ENCODE results near the gene PLCB1.

The PLCB1 gene

DNA sequence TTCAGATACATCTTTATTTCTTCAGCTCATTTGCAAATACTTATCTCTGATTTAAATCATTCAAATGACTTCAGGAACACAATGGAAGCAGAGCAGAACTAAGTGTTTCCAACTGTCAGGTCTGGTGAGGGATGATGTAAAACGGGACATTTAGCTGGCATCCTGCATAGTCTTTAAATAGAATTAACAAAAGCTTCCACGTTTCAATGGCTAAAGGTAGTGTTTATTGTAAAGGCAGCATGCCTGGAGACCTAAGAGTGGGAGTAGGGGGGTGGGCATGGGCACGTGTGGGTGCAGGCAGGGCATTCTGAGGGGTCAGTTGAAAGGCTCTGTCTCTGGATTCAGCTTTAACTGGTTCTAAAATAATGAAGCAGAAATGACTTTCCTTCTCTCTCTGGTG lies 174.9 kb downstream of the PLCB1 start:
- H3K9me2 ChIP-seq (replicated peaks; ENCODE audit: low read depth, low read length): no peaks in the 10 kb centered on the region
- H3K79me2 ChIP-seq (ENCODE audit: insufficient read depth, low read length): peaks cover 12% of the 10 kb centered on the region
- no peak overlapping the region for H3K9ac ChIP-seq (ENCODE audit: low read depth, low read length, poor library complexity, severe bottlenecking)
- no peak overlapping the region for H2AFZ ChIP-seq (ENCODE audit: low read length)
- H3K4me3 ChIP-seq (ENCODE audit: low read length, poor library complexity, severe bottlenecking): no peak overlapping the region
- H4K20me1 ChIP-seq (ENCODE audit: insufficient read depth, low read length, poor library complexity, severe bottlenecking): peaks cover 2% of the 10 kb centered on the region
- no peak for TF ChIP-seq CTCF (conservative IDR thresholded peaks at IDR 0.05; ENCODE audit: low read length)
- TF ChIP-seq EZH2phosphoT487 (IDR thresholded peaks at IDR 0.05; ENCODE audit: borderline replicate concordance): no peak
- no peaks in the 10 kb centered on the region for H3K27me3 ChIP-seq (ENCODE audit: insufficient read depth, low read length, poor library complexity, severe bottlenecking)
- H3K4me1 ChIP-seq (ENCODE audit: insufficient read depth, low read length, poor library complexity, severe bottlenecking): peaks cover 7% of the 10 kb centered on the region
- no peaks in the 10 kb centered on the region for H3K9me3 ChIP-seq (ENCODE audit: insufficient read depth, low read depth, low read length)
- H3K36me3 ChIP-seq (ENCODE audit: insufficient read depth, low read length): no peaks in the 10 kb centered on the region
- H3K4me2 ChIP-seq (ENCODE audit: low read depth, low read length, poor library complexity, severe bottlenecking): no peak overlapping the region
- no peaks in the 10 kb centered on the region for H3F3A ChIP-seq (ENCODE audit: low read depth)

DNA sequence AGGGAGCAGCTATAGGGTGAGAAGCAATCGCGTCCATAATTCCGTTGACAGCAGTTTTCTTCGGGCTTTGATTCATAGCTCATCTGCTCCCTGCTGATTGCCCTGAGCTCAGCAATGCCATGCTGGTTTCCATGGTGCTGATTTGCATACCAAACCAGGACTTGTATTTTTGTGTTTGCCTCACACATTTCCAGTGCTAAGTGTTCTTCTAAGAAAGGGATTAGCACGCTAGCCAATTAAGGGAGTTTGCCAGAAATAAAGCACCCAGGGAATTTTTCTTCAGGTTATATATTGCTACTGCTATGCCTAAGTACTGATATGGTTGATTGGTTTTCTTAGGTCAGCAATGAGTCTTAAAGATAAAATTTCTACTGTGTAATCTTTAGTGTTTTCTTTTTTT lies 177.6 kb downstream of the PLCB1 start:
- Histone ChIP-seq H3K4me2 (ENCODE audit: low read depth, low read length, poor library complexity, severe bottlenecking) (no peak overlapping the region), H3F3A (ENCODE audit: low read depth) (no peaks in the 10 kb centered on the region), H3K36me3 (ENCODE audit: insufficient read depth, low read length) (no peaks in the 10 kb centered on the region), H3K79me2 (ENCODE audit: insufficient read depth, low read length) (peaks cover 12% of the 10 kb centered on the region), H2AFZ (ENCODE audit: low read length) (no peak overlapping the region), H3K4me3 (ENCODE audit: low read length, poor library complexity, severe bottlenecking) (no peak overlapping the region), H3K27me3 (ENCODE audit: insufficient read depth, low read length, poor library complexity, severe bottlenecking) (no peaks in the 10 kb centered on the region), H3K9me2 (replicated peaks; ENCODE audit: low read depth, low read length) (no peaks in the 10 kb centered on the region), H3K9me3 (ENCODE audit: insufficient read depth, low read depth, low read length) (no peaks in the 10 kb centered on the region), H3K4me1 (ENCODE audit: insufficient read depth, low read length, poor library complexity, severe bottlenecking) (peaks cover 7% of the 10 kb centered on the region), H3K9ac (ENCODE audit: low read depth, low read length, poor library complexity, severe bottlenecking) (no peak overlapping the region), H4K20me1 (ENCODE audit: insufficient read depth, low read length, poor library complexity, severe bottlenecking) (peaks cover 2% of the 10 kb centered on the region)
- TF ChIP-seq EZH2phosphoT487 (IDR thresholded peaks at IDR 0.05; ENCODE audit: borderline replicate concordance): no peak
- no peak for TF ChIP-seq CTCF (conservative IDR thresholded peaks at IDR 0.05; ENCODE audit: low read length)

DNA sequence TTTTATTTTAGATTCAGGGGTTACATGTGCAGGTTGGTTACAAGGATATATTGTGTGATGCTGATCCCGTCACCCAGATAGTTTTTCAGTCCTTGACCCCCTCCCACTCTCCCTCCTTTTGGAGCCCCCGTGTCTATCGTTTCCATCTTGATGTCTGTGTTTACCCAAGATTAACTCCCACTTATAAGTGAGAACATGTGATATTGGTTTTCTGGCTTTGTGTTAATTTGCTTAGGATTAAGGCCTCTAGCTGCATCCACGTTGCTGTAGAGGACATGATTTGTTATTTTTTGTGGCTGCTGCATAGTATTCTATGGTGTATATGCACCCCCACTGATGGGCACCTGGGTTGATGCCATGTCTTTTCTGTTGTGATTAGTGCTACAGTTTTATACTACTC lies 178.6 kb downstream of the PLCB1 start:
- TF ChIP-seq EZH2phosphoT487 (IDR thresholded peaks at IDR 0.05; ENCODE audit: borderline replicate concordance) (no peak), CTCF (conservative IDR thresholded peaks at IDR 0.05; ENCODE audit: low read length) (no peak)

More for the DNA sequence above, 178.6 kb downstream of the PLCB1 start:
- no peak overlapping the region for H3K4me2 ChIP-seq (ENCODE audit: low read depth, low read length, poor library complexity, severe bottlenecking)
- H2AFZ ChIP-seq (ENCODE audit: low read length): no peak overlapping the region
- no peaks in the 10 kb centered on the region for H3K27me3 ChIP-seq (ENCODE audit: insufficient read depth, low read length, poor library complexity, severe bottlenecking)
- H3F3A ChIP-seq (ENCODE audit: low read depth): no peaks in the 10 kb centered on the region
- H3K79me2 ChIP-seq (ENCODE audit: insufficient read depth, low read length): peaks cover 12% of the 10 kb centered on the region
- H3K9me2 ChIP-seq (replicated peaks; ENCODE audit: low read depth, low read length): no peaks in the 10 kb centered on the region
- no peaks in the 10 kb centered on the region for H3K9me3 ChIP-seq (ENCODE audit: insufficient read depth, low read depth, low read length)
- H3K36me3 ChIP-seq (ENCODE audit: insufficient read depth, low read length): no peaks in the 10 kb centered on the region
- peaks cover 2% of the 10 kb centered on the region for H4K20me1 ChIP-seq (ENCODE audit: insufficient read depth, low read length, poor library complexity, severe bottlenecking)
- H3K9ac ChIP-seq (ENCODE audit: low read depth, low read length, poor library complexity, severe bottlenecking): no peak overlapping the region
- H3K4me3 ChIP-seq (ENCODE audit: low read length, poor library complexity, severe bottlenecking): no peak overlapping the region
- H3K4me1 ChIP-seq (ENCODE audit: insufficient read depth, low read length, poor library complexity, severe bottlenecking): no peaks in the 10 kb centered on the region
